22Rv1 (cell line): ENCODE data around the gene CEP89.
"Not testable (repeated sequence)": the region's sequence is repeated elsewhere in the genome, so short reads cannot be mapped to it uniquely, and the experiment has no call there.

ENCODE experiments used
- H3K27ac ChIP-seq: fragments of 450-650 bp; 2 replicates; pipeline ENCODE4 v1.5.1; 2017
- ZFX ChIP-seq: fragments of 450-650 bp; IDR thresholded peaks from 2 replicates; pipeline ENCODE4 v1.6.1; 2017; ENCODE audit warnings: antibody characterized with exemption, borderline replicate concordance
- TF ChIP-seq, protein P1 (sequence below): fragments of 450-650 bp; IDR thresholded peaks from 2 replicates; pipeline ENCODE4 v1.5.1; 2017; ENCODE audit warnings: mild to moderate bottlenecking

Gene CEP89

DNA sequence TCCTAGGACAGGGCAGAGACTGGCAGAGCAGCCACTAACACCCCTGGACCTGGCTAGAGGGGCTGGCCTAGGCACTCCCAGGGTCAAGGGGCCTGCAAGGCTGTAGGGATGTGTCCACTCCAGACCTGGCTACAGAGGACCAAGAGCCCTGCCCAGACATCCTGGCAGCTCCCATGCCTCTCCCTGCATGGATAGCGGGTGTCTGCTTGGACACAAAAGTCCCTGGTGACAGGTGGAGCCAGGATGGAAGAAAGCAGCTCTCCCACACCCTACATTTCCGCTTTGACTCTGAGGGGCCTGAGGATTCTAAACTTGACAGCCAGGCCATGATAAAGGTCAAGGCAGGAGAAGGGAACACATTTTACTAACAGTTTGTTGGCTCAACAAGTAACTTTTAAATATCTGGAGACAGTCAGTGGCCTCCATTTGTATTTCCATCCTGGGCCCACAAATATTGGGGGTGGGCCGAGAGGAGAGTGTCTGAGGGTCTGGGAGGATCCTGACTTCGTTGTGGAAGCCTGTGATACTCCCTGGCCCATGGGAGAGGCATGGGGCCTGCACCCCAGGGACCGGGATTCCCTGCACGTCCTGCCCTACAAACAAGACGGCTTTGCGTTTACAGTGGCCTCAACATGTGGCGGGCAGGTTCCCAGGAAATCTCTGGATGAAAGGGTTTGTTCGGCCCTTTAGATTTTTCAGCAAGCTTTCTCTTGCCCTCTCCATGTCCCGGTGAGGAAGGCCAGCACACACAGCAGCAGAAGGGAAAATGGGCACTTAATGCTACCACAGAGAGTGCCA, 82.4 kb downstream of the CEP89 start:
- no peak for TF ChIP-seq ZFX
- TF ChIP-seq, protein P1, sequence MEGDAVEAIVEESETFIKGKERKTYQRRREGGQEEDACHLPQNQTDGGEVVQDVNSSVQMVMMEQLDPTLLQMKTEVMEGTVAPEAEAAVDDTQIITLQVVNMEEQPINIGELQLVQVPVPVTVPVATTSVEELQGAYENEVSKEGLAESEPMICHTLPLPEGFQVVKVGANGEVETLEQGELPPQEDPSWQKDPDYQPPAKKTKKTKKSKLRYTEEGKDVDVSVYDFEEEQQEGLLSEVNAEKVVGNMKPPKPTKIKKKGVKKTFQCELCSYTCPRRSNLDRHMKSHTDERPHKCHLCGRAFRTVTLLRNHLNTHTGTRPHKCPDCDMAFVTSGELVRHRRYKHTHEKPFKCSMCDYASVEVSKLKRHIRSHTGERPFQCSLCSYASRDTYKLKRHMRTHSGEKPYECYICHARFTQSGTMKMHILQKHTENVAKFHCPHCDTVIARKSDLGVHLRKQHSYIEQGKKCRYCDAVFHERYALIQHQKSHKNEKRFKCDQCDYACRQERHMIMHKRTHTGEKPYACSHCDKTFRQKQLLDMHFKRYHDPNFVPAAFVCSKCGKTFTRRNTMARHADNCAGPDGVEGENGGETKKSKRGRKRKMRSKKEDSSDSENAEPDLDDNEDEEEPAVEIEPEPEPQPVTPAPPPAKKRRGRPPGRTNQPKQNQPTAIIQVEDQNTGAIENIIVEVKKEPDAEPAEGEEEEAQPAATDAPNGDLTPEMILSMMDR: no peak

DNA sequence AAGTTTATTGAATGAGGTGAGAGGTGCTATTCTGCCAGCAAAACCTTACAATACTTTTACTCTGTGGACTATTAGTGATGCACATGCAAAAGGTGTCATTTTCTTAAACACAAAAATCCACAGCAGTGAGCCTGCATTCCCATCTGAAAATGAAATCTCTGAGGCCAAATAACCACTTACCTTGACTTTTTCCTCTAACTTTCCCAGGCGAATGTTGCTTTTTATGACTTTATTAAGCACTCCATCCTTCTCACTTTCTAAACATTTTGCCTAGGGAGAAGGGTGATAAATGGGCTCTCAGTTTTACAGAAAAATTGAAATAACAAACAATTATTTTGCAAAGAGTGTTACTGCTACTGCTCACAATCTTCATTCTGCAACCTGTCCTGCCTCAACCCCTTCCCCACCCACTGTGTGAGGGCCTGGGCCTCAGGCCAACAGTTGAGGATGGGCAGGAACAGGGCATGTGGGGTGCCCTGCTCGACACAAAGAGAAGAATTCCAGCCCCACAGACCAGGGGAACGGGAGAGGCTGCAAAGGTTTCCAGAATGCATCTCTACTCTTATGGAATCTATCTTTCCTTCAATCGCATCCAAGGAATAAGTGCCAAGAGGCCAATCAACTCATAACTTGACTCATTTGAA, 84.1 kb downstream of the CEP89 start:
- no peak for TF ChIP-seq ZFX
- TF ChIP-seq, protein P1: no peak
- no peak overlapping the region for H3K27ac ChIP-seq

More for the DNA sequence above, 82.4 kb downstream of the CEP89 start:
- H3K27ac ChIP-seq: no peak overlapping the region

DNA sequence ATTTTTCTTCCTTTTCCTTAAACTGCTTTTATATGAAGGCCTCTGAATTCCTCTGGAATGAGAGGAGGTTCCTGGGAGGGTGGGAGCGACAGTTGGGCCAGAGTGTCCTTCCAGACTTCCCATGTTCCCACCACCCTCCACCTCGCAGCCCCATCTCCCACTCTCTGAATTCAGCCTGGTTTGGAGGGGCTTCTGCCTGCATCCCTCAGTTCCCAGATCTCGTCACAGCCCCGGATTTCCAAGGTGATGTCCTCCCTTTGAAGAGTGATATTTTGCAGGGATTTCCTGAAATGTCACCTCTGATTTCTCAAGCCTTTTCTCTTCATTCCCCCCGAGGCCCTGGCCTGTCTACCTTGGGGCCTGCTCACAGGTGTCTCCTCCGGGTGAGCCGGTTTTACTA, 85.5 kb downstream of the CEP89 start:
- no peak overlapping the region for H3K27ac ChIP-seq
- TF ChIP-seq, protein P1: no peak
- no peak for TF ChIP-seq ZFX

DNA sequence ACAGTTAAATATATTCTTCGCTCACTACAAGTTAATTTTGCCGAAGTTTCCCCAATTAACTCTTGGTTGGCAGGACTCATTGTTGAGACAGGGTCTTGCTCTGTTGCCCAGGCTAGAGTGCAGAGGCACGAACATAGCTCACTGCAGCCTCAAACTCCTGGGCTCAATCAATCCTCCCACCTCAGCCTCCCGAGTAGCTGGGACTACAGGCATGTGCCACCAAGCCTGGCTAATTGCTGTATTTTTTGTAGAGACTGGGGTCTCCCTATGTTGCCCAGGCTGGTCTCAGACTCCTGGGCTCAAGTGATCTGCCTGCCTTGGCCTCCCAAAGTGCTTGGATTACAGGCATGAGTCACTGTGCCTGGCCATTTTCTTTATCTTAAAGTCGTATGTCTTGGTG, 86.5 kb downstream of the CEP89 start:
- H3K27ac ChIP-seq: not testable (repeated sequence)

DNA sequence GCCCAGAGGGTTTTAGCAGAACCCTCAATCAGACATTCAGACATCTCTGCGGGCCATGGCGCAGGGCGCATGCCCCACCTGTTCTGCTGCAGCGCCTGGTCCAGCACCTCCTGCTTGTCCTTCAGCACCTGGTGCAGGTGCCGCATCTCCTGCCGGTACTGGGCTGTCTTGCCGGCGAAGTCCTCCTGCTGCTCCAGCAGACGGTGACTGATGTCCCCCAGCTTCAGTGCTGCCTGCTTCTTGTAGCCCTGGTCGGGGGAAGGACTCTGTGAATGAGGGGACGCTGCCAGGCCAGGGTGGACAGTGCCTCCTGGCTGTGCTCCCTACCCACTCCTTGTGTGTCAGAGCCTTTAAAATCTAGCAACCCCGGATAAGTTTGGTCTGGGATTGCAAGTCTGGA, 90.0 kb downstream of the CEP89 start:
- no peak overlapping the region for H3K27ac ChIP-seq
- no peak for TF ChIP-seq ZFX
- TF ChIP-seq, protein P1: no peak

DNA sequence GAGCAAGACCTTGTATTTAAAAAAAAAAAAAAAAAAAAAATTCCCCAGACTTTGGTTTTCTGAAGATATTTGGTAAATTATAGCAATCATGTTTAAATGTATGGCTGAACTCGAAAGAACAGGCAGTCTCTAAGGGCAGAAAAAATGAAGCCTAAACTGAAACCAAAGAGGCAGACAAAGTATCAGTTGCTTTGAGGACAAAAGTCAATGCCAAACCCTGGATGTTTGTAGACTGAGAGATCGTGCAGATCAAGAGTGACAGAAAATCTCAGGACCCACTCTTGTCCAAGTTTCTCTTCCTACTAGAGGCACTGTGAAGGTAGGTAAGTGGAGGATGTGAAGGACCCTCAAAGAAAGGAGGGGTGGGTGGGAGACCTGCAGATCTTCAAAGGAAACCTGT, 91.1 kb downstream of the CEP89 start:
- no peak for TF ChIP-seq ZFX
- TF ChIP-seq, protein P1: no peak
- no peak overlapping the region for H3K27ac ChIP-seq

DNA sequence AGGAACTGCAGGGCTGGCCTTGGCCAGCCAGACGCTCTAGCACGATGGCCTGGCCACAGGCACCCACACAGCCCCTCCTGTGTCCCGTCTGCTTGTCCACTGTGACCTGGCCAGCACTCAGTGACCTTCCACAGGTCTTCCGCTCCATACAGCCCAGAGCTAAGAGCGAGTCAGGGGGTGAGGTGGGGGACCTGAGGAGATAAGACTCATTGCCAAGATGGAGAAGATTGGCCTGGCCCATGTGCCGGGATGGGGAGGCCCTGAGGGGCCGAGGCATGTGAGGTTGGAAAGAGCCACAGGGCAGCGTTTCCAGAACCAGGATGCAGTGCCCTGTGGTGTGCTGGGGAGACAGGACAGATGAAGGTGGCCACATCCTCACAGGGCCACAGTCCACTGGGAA, 92.0 kb downstream of the CEP89 start:
- no peak overlapping the region for H3K27ac ChIP-seq
- TF ChIP-seq ZFX: no peak
- TF ChIP-seq, protein P1: no peak
